Thyroid gland (tissue), 4 donors: ENCODE measurements around the gene IMPA2. TPM values are rescaled to one million over a fixed set of nuclear protein-coding genes. Genes with fewer than 3 reads are reported as not detected.

Experiments
- DNase-seq, 2 donors: peaks; one replicate each; pipeline ENCODE4 v3.0.0-alpha.2; 2019
- H3K27ac ChIP-seq, 3 donors: fragments of 200-600 bp; sonication (generic); 1 replicate in 2 of 3; 2 replicates in 1 of 3; pipeline ENCODE4 v1.5.1; 2016 to 2019; ENCODE audit warnings: mild to moderate bottlenecking in 1 of 3, moderate library complexity in 1 of 3
- H3K27me3 ChIP-seq: fragments of 200-600 bp; sonication (generic); one replicate; pipeline ENCODE4 v1.5.1; 2019
- H3K36me3 ChIP-seq, 2 donors: fragments of 200-600 bp; sonication (generic); one replicate each; pipeline ENCODE4 v1.5.1; 2016 to 2019
- H3K4me1 ChIP-seq, 2 donors: fragments of 200-600 bp; sonication (generic); one replicate each; pipeline ENCODE4 v1.5.1; 2017 to 2019
- H3K4me3 ChIP-seq, 3 donors: fragments of 200-600 bp; sonication (generic); replicated peaks in 1 of 3; 1 replicate in 2 of 3; 2 replicates in 1 of 3; pipeline ENCODE4 v1.5.1; 2016; ENCODE audit warnings: mild to moderate bottlenecking in 1 of 3
- H3K9me3 ChIP-seq: fragments of 200-600 bp; sonication (generic); one replicate; pipeline ENCODE4 v1.5.1; 2017
- CTCF ChIP-seq, 6 experiments: fragments of 200-600 bp in 3 of 6; fragments of 450-650 bp in 3 of 6; sonication (generic) in 3 of 6; IDR thresholded peaks; one replicate each; pipeline ENCODE4 v1.5.1; 2016 to 2019; ENCODE audit warnings: antibody characterized with exemption in 6 of 6, mild to moderate bottlenecking in 2 of 6, inconsistent platforms in 1 of 6, moderate library complexity in 1 of 6
- POLR2A ChIP-seq, 2 donors: fragments of 450-650 bp; IDR thresholded peaks; one replicate each; pipeline ENCODE4 v1.6.1; 2017; ENCODE audit warnings: antibody characterized with exemption in 2 of 2, mild to moderate bottlenecking in 2 of 2, moderate library complexity in 1 of 2
- WGBS, 2 donors: methylation state at CpG; one replicate each; pipeline ENCODE4 v1.1.5; 2017; 5-methylcytosine and 5-hydroxymethylcytosine counted together
- intact Hi-C: fragments of 100-400 bp; cut with DNase I; formaldehyde crosslinking; loops from one replicate; pipeline ENCODE4 v1.15.1; 2023
- total RNA-seq, 4 donors: library from RNA; depleted of rRNA; stranded (reverse); fragments of >200 nt; gene quantifications; one replicate each; pipeline ENCODE4 v1.2.3, GENCODE V29; 2016

The IMPA2 gene
- total RNA-seq, 4 donors from 2014 or later: 42.5 to 75.8 (median 54.3) TPM

GRCh38 chr18:12028040-12028628 is 46.8 kb downstream of the IMPA2 start:
- Histone ChIP-seq H3K4me3 (no peak overlapping the region), H3K36me3 (peaks cover 0 to 4% of the 10 kb centered on the region in 2 donors), H3K9me3 (no peaks in the 10 kb centered on the region), H3K27ac (peak overlapping the region in 2 of 3 donors; percentile 85 to 93), H3K27me3 (no peaks in the 10 kb centered on the region), H3K4me1 (peaks cover 13 to 52% of the 10 kb centered on the region in 2 donors)
- 88% methylated on average over 11 to 15 of the region's 15 CpGs for WGBS, 2 donors
- intact Hi-C loops: loop anchor here (10.0 kb wide), 1 partner anchor 173 kb away; the partner anchor contains the start of gene CHMP1B
- DNase-seq: no peak
- TF ChIP-seq POLR2A (IDR thresholded peaks at IDR 0.05): no peak
- TF ChIP-seq CTCF (IDR thresholded peaks at IDR 0.05): no peak

- 84 to 90% methylated on average over 11 of the region's 11 CpGs for WGBS, 2 donors
- peaks cover 13 to 52% of the 10 kb centered on the region in 2 donors for H3K4me1 ChIP-seq
- peaks cover 0 to 4% of the 10 kb centered on the region in 2 donors for H3K36me3 ChIP-seq
These were observed 47.4 kb downstream of the IMPA2 start for GRCh38 chr18:12028674-12029073.

GRCh38 chr18:12029786-12030584 is 48.7 kb downstream of the IMPA2 start:
- Histone ChIP-seq H3K36me3 (peaks cover 0 to 4% of the 10 kb centered on the region in 2 donors), H3K4me1 (peaks cover 13 to 52% of the 10 kb centered on the region in 2 donors), H3K4me3 (no peak overlapping the region), H3K27ac (peak overlapping the region in 1 of 3 donors; percentile 72), H3K27me3 (no peaks in the 10 kb centered on the region), H3K9me3 (no peaks in the 10 kb centered on the region)
- TF ChIP-seq POLR2A (IDR thresholded peaks at IDR 0.05): no peak
- TF ChIP-seq CTCF (IDR thresholded peaks at IDR 0.05): no peak
- WGBS, 2 donors: 86 to 88% methylated on average over 20 to 21 of the region's 21 CpGs
- no peak for DNase-seq
- intact Hi-C loops: loop anchor here (10.0 kb wide), 1 partner anchor 175 kb away; the partner anchor contains the start of gene CHMP1B

More at GRCh38 chr18:12028674-12029073, 47.4 kb downstream of the IMPA2 start:
- Histone ChIP-seq H3K27me3 (no peaks in the 10 kb centered on the region), H3K27ac (peak overlapping the region in 1 of 3 donors; percentile 93), H3K9me3 (no peaks in the 10 kb centered on the region), H3K4me3 (no peak overlapping the region)
- no peak for DNase-seq
- TF ChIP-seq POLR2A (IDR thresholded peaks at IDR 0.05) (no peak), CTCF (IDR thresholded peaks at IDR 0.05) (no peak)
- intact Hi-C loops: loop anchor here (10.0 kb wide), 1 partner anchor 174 kb away; the partner anchor contains the start of gene CHMP1B

GRCh38 chr18:12030670-12031069 is 49.4 kb downstream of the IMPA2 start:
- peaks cover 0 to 4% of the 10 kb centered on the region in 2 donors for H3K36me3 ChIP-seq
- H3K4me3 ChIP-seq: no peak overlapping the region
- TF ChIP-seq CTCF (IDR thresholded peaks at IDR 0.05): no peak
- no peak for TF ChIP-seq POLR2A (IDR thresholded peaks at IDR 0.05)
- peak overlapping the region in 1 of 3 donors; percentile 72 for H3K27ac ChIP-seq
- peaks cover 13 to 52% of the 10 kb centered on the region in 2 donors for H3K4me1 ChIP-seq
- no peaks in the 10 kb centered on the region for H3K9me3 ChIP-seq
- intact Hi-C loops: no loop called here
- WGBS, 2 donors: 89 to 97% methylated on average over 10 of the region's 10 CpGs
- DNase-seq: no peak
- no peaks in the 10 kb centered on the region for H3K27me3 ChIP-seq
